Activated T-cell treated with anti-CD3 and anti-CD28 coated beads for 24 hours (primary cell): ENCODE results near the gene ATP2B2.
A peak's percentile ranks its signal among the peaks of the same experiment; 100 is the strongest.
"Not testable (repeated sequence)": the region's sequence is repeated elsewhere in the genome, so short reads cannot be mapped to it uniquely, and the experiment has no call there.

Experiments
- DNase-seq: peaks from one replicate; pipeline ENCODE4 v3.0.0-alpha.2; 2020; ENCODE audit warnings: low read depth

ATP2B2 gene

GRCh38 chr3:10382445-10382844 is 122.9 kb downstream of the ATP2B2 start:
- not testable (repeated sequence) for DNase-seq

GRCh38 chr3:10381336-10381735 is 124.0 kb downstream of the ATP2B2 start:
- DNase-seq = no peak

GRCh38 chr3:10380906-10381305 is 124.5 kb downstream of the ATP2B2 start:
- no peak for DNase-seq

GRCh38 chr3:10379961-10380360 is 125.4 kb downstream of the ATP2B2 start:
- no peak for DNase-seq

- DNase-seq = no peak
These were observed 126.2 kb downstream of the ATP2B2 start for GRCh38 chr3:10379161-10379560.

GRCh38 chr3:10378742-10379141 is 126.6 kb downstream of the ATP2B2 start:
- DNase-seq = no peak

- DNase-seq = no peak
These were observed 127.1 kb downstream of the ATP2B2 start for GRCh38 chr3:10378246-10378645.

- no peak for DNase-seq
These were observed 128.1 kb downstream of the ATP2B2 start for GRCh38 chr3:10377148-10377725.

GRCh38 chr3:10376353-10376752 is 129.0 kb downstream of the ATP2B2 start:
- no peak for DNase-seq

GRCh38 chr3:10375296-10376053 is 129.9 kb downstream of the ATP2B2 start:
- no peak for DNase-seq

GRCh38 chr3:10374311-10374710 is 131.1 kb downstream of the ATP2B2 start:
- no peak for DNase-seq

GRCh38 chr3:10373686-10374261 is 131.6 kb downstream of the ATP2B2 start:
- DNase-seq = no peak

GRCh38 chr3:10371789-10372188 is 133.6 kb downstream of the ATP2B2 start:
- no peak for DNase-seq

- DNase-seq = no peak
These were observed 134.2 kb downstream of the ATP2B2 start for GRCh38 chr3:10371167-10371566.

- DNase-seq = no peak
These were observed 135.0 kb downstream of the ATP2B2 start for GRCh38 chr3:10370429-10370828.

- DNase-seq = no peak
These were observed 136.9 kb downstream of the ATP2B2 start for GRCh38 chr3:10368512-10368911.

GRCh38 chr3:10367506-10367905 is 137.9 kb downstream of the ATP2B2 start:
- DNase-seq = no peak

GRCh38 chr3:10366651-10367101 is 138.7 kb downstream of the ATP2B2 start:
- DNase-seq = peak; percentile 39

- no peak for DNase-seq
These were observed 139.6 kb downstream of the ATP2B2 start for GRCh38 chr3:10365791-10366190.

GRCh38 chr3:10365316-10365715 is 140.1 kb downstream of the ATP2B2 start:
- DNase-seq = no peak

- no peak for DNase-seq
These were observed 140.6 kb downstream of the ATP2B2 start for GRCh38 chr3:10364806-10365205.

GRCh38 chr3:10363935-10364334 is 141.5 kb downstream of the ATP2B2 start:
- peak; percentile 11 for DNase-seq

- DNase-seq = no peak
These were observed 144.0 kb downstream of the ATP2B2 start for GRCh38 chr3:10361375-10361774.
